Measurements from ENCODE around the gene TRPV2. TPM values are rescaled to one million over a fixed set of nuclear protein-coding genes. Genes with fewer than 3 reads are reported as not detected.

The TRPV2 gene
- total RNA-seq, 4 donors from 2014 or later = 2.9 to 4.4 (median 3.4) TPM

- Histone ChIP-seq H3K27ac (no peak overlapping the region), H3K36me3 (no peaks in the 10 kb centered on the region), H3K4me1 (peaks cover 4% of the 10 kb centered on the region in 2 donors), H3K27me3 (no peaks in the 10 kb centered on the region), H3K4me3 (no peak overlapping the region), H3K9me3 (no peaks in the 10 kb centered on the region)
- no peak for DNase-seq
- TF ChIP-seq CTCF (IDR thresholded peaks at IDR 0.05 in 4 of 5, conservative IDR thresholded peaks at IDR 0.05 in 1 of 5) = no peak
- no peak for TF ChIP-seq POLR2A (IDR thresholded peaks at IDR 0.05)
- ATAC-seq = no peak
- in situ Hi-C loops (cut with MboI; ENCODE audit: low sequenced_read_pairs in 4 of 4) = no loop called here
- intact Hi-C loops (cut with DNase I; ENCODE audit: low total_unique reads) = no loop called here
These were observed 65.6 kb downstream of the TRPV2 start for GRCh38 chr17:16480995-16481394.

- Histone ChIP-seq H3K4me1 (peaks cover 16 to 17% of the 10 kb centered on the region in 2 donors), H3K9me3 (no peaks in the 10 kb centered on the region), H3K27ac (no peak overlapping the region), H3K4me3 (no peak overlapping the region), H3K36me3 (no peaks in the 10 kb centered on the region), H3K27me3 (no peaks in the 10 kb centered on the region)
- no peak for DNase-seq
- intact Hi-C loops (cut with DNase I; ENCODE audit: low total_unique reads) = no loop called here
- ATAC-seq = no peak
- in situ Hi-C loops (cut with MboI; ENCODE audit: low sequenced_read_pairs in 4 of 4) = no loop called here
- TF ChIP-seq CTCF (IDR thresholded peaks at IDR 0.05 in 4 of 5, conservative IDR thresholded peaks at IDR 0.05 in 1 of 5) (no peak), POLR2A (IDR thresholded peaks at IDR 0.05) (no peak)
These were observed 66.9 kb downstream of the TRPV2 start for GRCh38 chr17:16482253-16482652.

- Histone ChIP-seq H3K4me1 (peaks cover 18 to 22% of the 10 kb centered on the region in 2 donors), H3K27me3 (no peaks in the 10 kb centered on the region), H3K36me3 (no peaks in the 10 kb centered on the region), H3K27ac (no peak overlapping the region), H3K9me3 (no peaks in the 10 kb centered on the region), H3K4me3 (no peak overlapping the region)
- intact Hi-C loops (cut with DNase I; ENCODE audit: low total_unique reads) = no loop called here
- TF ChIP-seq CTCF (IDR thresholded peaks at IDR 0.05 in 4 of 5, conservative IDR thresholded peaks at IDR 0.05 in 1 of 5) (no peak), POLR2A (IDR thresholded peaks at IDR 0.05) (no peak)
- no peak for ATAC-seq
- no peak for DNase-seq
- in situ Hi-C loops (cut with MboI; ENCODE audit: low sequenced_read_pairs in 4 of 4) = no loop called here
These were observed 67.8 kb downstream of the TRPV2 start for GRCh38 chr17:16483021-16483645.

GRCh38 chr17:16484445-16485175, 69.2 kb downstream of the TRPV2 start:
- no peak for DNase-seq
- Histone ChIP-seq H3K27ac (no peak overlapping the region), H3K4me3 (no peak overlapping the region), H3K27me3 (no peaks in the 10 kb centered on the region), H3K36me3 (no peaks in the 10 kb centered on the region), H3K4me1 (peaks cover 21 to 29% of the 10 kb centered on the region in 2 donors), H3K9me3 (no peaks in the 10 kb centered on the region)
- in situ Hi-C loops (cut with MboI; ENCODE audit: low sequenced_read_pairs in 4 of 4) = no loop called here
- intact Hi-C loops (cut with DNase I; ENCODE audit: low total_unique reads) = loop anchor here (5.0 kb wide), 1 partner anchor 42 kb away; no protein-coding TSS in a partner anchor
- ATAC-seq = no peak
- TF ChIP-seq CTCF (IDR thresholded peaks at IDR 0.05 in 4 of 5, conservative IDR thresholded peaks at IDR 0.05 in 1 of 5) (no peak), POLR2A (IDR thresholded peaks at IDR 0.05) (no peak)

Other genes with a start within 250 kb of the TRPV2 start
- 100 to 1,000 TPM; 122 to 152 (median 132) TPM for gene NCOR1, start 200.0 kb upstream of the TRPV2 start, total RNA-seq
- gene PIGL, start 198.4 kb upstream of the TRPV2 start, total RNA-seq = 1 to 10 TPM; 6.2 to 7.4 (median 7.0) TPM
- 10 to 100 TPM; 18.3 to 39.4 (median 28.5) TPM for gene CENPV, start 62.1 kb upstream of the TRPV2 start, total RNA-seq
- gene UBB, start 34.5 kb upstream of the TRPV2 start, total RNA-seq = 1,000 to 10,000 TPM; 1,099 to 1,543 (median 1,420) TPM
- under 1 TPM in 2 of 4 donors, not detected in 2; 0.34 to 0.80 TPM for gene LRRC75A, start 76.6 kb downstream of the TRPV2 start, total RNA-seq
- 1 to 10 TPM; 1.5 to 7.2 (median 4.9) TPM for gene ZNF287, start 153.6 kb downstream of the TRPV2 start, total RNA-seq
- gene ZNF624, start 238.3 kb downstream of the TRPV2 start, total RNA-seq = 1 to 10 TPM in 2 of 4 donors, under 1 TPM in 2; 0.86 to 2.2 (median 0.94) TPM